ENCODE results near the gene KLK3. TPM values are rescaled to one million over a fixed set of nuclear protein-coding genes. Genes with fewer than 3 reads are reported as not detected.

The KLK3 gene
- total RNA-seq, 5 donors from 2014 or later (not counting 1 experiment from before 2014, with no cell fraction given) = not detected

DNA sequence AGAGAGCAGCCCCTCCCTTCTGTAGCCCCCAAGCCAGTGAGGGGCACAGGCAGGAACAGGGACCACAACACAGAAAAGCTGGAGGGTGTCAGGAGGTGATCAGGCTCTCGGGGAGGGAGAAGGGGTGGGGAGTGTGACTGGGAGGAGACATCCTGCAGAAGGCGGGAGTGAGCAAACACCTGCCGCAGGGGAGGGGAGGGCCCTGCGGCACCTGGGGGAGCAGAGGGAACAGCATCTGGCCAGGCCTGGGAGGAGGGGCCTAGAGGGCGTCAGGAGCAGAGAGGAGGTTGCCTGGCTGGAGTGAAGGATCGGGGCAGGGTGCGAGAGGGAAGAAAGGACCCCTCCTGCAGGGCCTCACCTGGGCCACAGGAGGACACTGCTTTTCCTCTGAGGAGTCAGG lies 4.2 kb downstream of the KLK3 start:
- no peak overlapping the region for H3K27ac ChIP-seq (ENCODE audit: low read length)
- Mint-ChIP-seq H3K27me3 (peaks cover 65 to 66% of the 10 kb centered on the region in 2 donors), H3K27ac (no peak overlapping the region), H3K36me3 (no peaks in the 10 kb centered on the region), H3K4me1 (no peaks in the 10 kb centered on the region), H3K4me3 (no peak overlapping the region), H3K9me3 (peaks cover 0 to 16% (median 14%) of the 10 kb centered on the region in 3 donors)
- ChIA-PET POLR2A (no interaction called here), CTCF (no interaction called here)
- WGBS (ENCODE audit: insufficient coverage) = 12% methylated on average over 7 of the region's 7 CpGs
- no peak for ATAC-seq (replicated peaks in 1 of 4)
- H3K27me3 ChIP-seq (replicated peaks in 1 of 2; ENCODE audit: control insufficient read depth in 2 of 2, extremely low read depth in 1 of 2, insufficient read depth in 2 of 2, low read length in 1 of 2) = peaks cover 3 to 54% of the 10 kb centered on the region in 2 experiments
- H3K9me3 ChIP-seq = no peaks in the 10 kb centered on the region
- H3K4me3 ChIP-seq (ENCODE audit: control insufficient read depth in 1 of 2, extremely low read depth in 1 of 2, low read length in 1 of 2) = no peak overlapping the region
- no peaks in the 10 kb centered on the region for H3K4me1 ChIP-seq (ENCODE audit: control insufficient read depth in 1 of 2, extremely low read depth in 1 of 2, insufficient read depth in 2 of 2, low read length in 2 of 2)
- H3K36me3 ChIP-seq (ENCODE audit: control insufficient read depth in 2 of 2, extremely low read depth in 1 of 2, insufficient read depth in 1 of 2, low read length in 1 of 2) = no peaks in the 10 kb centered on the region
- DNase-seq = no peak

- H3K27ac ChIP-seq (ENCODE audit: low read length) = no peak overlapping the region
- H3K9me3 Mint-ChIP-seq = peaks cover 0 to 16% (median 14%) of the 10 kb centered on the region in 3 donors
- peaks cover 61% of the 10 kb centered on the region in 2 donors for H3K27me3 Mint-ChIP-seq
- H3K4me1 ChIP-seq (ENCODE audit: control insufficient read depth in 1 of 2, extremely low read depth in 1 of 2, insufficient read depth in 2 of 2, low read length in 2 of 2) = no peaks in the 10 kb centered on the region
- POLR2A ChIA-PET = no interaction called here
- H3K27me3 ChIP-seq (replicated peaks in 1 of 2; ENCODE audit: control insufficient read depth in 2 of 2, extremely low read depth in 1 of 2, insufficient read depth in 2 of 2, low read length in 1 of 2) = peaks cover 3 to 48% of the 10 kb centered on the region in 2 experiments
- H3K27ac Mint-ChIP-seq = no peak overlapping the region
- WGBS (ENCODE audit: insufficient coverage) = 100% methylated on average over 3 of the region's 4 CpGs
- no peak overlapping the region for H3K4me3 ChIP-seq (ENCODE audit: control insufficient read depth in 1 of 2, extremely low read depth in 1 of 2, low read length in 1 of 2)
- H3K4me3 Mint-ChIP-seq = no peak overlapping the region
- ATAC-seq (replicated peaks in 1 of 4) (no peak), DNase-seq (no peak)
- no peaks in the 10 kb centered on the region for H3K9me3 ChIP-seq
- CTCF ChIA-PET = no interaction called here
- no peaks in the 10 kb centered on the region for H3K36me3 ChIP-seq (ENCODE audit: control insufficient read depth in 2 of 2, extremely low read depth in 1 of 2, insufficient read depth in 1 of 2, low read length in 1 of 2)
- no peaks in the 10 kb centered on the region for H3K4me1 Mint-ChIP-seq
- H3K36me3 Mint-ChIP-seq = no peaks in the 10 kb centered on the region
Measured at GRCh38 chr19:50859849-50860248, 5.1 kb downstream of the KLK3 start.

GRCh38 chr19:50861010-50861409 lies 6.3 kb downstream of the KLK3 start:
- no peak overlapping the region for H3K27ac ChIP-seq (ENCODE audit: low read length)
- Mint-ChIP-seq H3K36me3 (no peaks in the 10 kb centered on the region), H3K4me3 (no peak overlapping the region), H3K4me1 (no peaks in the 10 kb centered on the region), H3K9me3 (peaks cover 0 to 16% (median 14%) of the 10 kb centered on the region in 3 donors), H3K27me3 (peaks cover 52 to 54% of the 10 kb centered on the region in 2 donors), H3K27ac (no peak overlapping the region)
- H3K4me3 ChIP-seq (ENCODE audit: control insufficient read depth in 1 of 2, extremely low read depth in 1 of 2, low read length in 1 of 2) = no peak overlapping the region
- 80% methylated on average over 4 of the region's 5 CpGs for WGBS (ENCODE audit: insufficient coverage)
- no peak for DNase-seq
- no peaks in the 10 kb centered on the region for H3K4me1 ChIP-seq (ENCODE audit: control insufficient read depth in 1 of 2, extremely low read depth in 1 of 2, insufficient read depth in 2 of 2, low read length in 2 of 2)
- H3K9me3 ChIP-seq = no peaks in the 10 kb centered on the region
- POLR2A ChIA-PET = no interaction called here
- H3K27me3 ChIP-seq (replicated peaks in 1 of 2; ENCODE audit: control insufficient read depth in 2 of 2, extremely low read depth in 1 of 2, insufficient read depth in 2 of 2, low read length in 1 of 2) = peaks cover 3 to 38% of the 10 kb centered on the region in 2 experiments
- CTCF ChIA-PET = interaction anchor here in 1 of 2 donors (0.6 kb wide), 1 partner anchor 33 kb away, joined by 11 read pairs; no protein-coding TSS in a partner anchor
- H3K36me3 ChIP-seq (ENCODE audit: control insufficient read depth in 2 of 2, extremely low read depth in 1 of 2, insufficient read depth in 1 of 2, low read length in 1 of 2) = no peaks in the 10 kb centered on the region
- no peak for ATAC-seq (replicated peaks in 1 of 4)

- 86% methylated on average over 4 of the region's 7 CpGs for WGBS (ENCODE audit: insufficient coverage)
- no peak overlapping the region for H3K27ac Mint-ChIP-seq
- no peak for DNase-seq
Measured at GRCh38 chr19:50861496-50862286, 7.0 kb downstream of the KLK3 start.

GRCh38 chr19:50869479-50869878 lies 14.8 kb downstream of the KLK3 start:
- no peaks in the 10 kb centered on the region for H3K36me3 Mint-ChIP-seq

More at GRCh38 chr19:50861496-50862286, 7.0 kb downstream of the KLK3 start:
- Histone ChIP-seq H3K4me3 (ENCODE audit: control insufficient read depth in 1 of 2, extremely low read depth in 1 of 2, low read length in 1 of 2) (no peak overlapping the region), H3K9me3 (no peaks in the 10 kb centered on the region), H3K36me3 (ENCODE audit: control insufficient read depth in 2 of 2, extremely low read depth in 1 of 2, insufficient read depth in 1 of 2, low read length in 1 of 2) (no peaks in the 10 kb centered on the region), H3K4me1 (ENCODE audit: control insufficient read depth in 1 of 2, extremely low read depth in 1 of 2, insufficient read depth in 2 of 2, low read length in 2 of 2) (no peaks in the 10 kb centered on the region), H3K27ac (ENCODE audit: low read length) (no peak overlapping the region), H3K27me3 (replicated peaks in 1 of 2; ENCODE audit: control insufficient read depth in 2 of 2, extremely low read depth in 1 of 2, insufficient read depth in 2 of 2, low read length in 1 of 2) (peaks cover 3 to 34% of the 10 kb centered on the region in 2 experiments)
- POLR2A ChIA-PET = no interaction called here
- Mint-ChIP-seq H3K4me1 (no peaks in the 10 kb centered on the region), H3K36me3 (no peaks in the 10 kb centered on the region), H3K4me3 (no peak overlapping the region), H3K27me3 (peaks cover 51 to 52% of the 10 kb centered on the region in 2 donors), H3K9me3 (peaks cover 0 to 16% (median 14%) of the 10 kb centered on the region in 3 donors)
- no peak for ATAC-seq (replicated peaks in 1 of 4)
- CTCF ChIA-PET = no interaction called here

DNA sequence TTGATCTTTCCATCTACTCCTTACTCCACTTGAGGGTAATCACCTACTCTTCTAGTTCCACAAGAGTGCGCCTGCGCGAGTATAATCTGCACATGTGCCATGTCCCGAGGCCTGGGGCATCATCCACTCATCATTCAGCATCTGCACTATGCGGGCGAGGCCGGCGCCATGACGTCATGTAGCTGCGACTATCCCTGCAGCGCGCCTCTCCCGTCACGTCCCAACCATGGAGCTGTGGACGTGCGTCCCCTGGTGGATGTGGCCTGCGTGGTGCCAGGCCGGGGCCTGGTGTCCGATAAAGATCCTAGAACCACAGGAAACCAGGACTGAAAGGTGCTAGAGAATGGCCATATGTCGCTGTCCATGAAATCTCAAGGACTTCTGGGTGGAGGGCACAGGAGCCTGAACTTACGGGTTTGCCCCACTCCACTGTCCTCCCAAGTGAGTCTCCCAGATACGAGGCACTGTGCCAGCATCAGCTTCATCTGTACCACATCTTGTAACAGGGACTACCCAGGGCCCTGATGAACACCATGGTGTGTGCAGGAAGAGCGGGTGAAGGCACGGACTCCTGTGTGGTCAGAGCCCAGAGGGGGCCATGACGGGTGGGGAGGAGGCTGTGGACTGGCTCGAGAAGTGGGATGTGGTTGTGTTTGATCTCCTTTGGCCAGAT lies 15.8 kb downstream of the KLK3 start:
- no peak overlapping the region for H3K4me3 ChIP-seq (ENCODE audit: control insufficient read depth in 1 of 2, extremely low read depth in 1 of 2, low read length in 1 of 2)
- H3K4me1 Mint-ChIP-seq = no peaks in the 10 kb centered on the region
- POLR2A ChIA-PET = no interaction called here
- no peak overlapping the region for H3K27ac ChIP-seq (ENCODE audit: low read length)
- no peaks in the 10 kb centered on the region for H3K36me3 Mint-ChIP-seq
- ATAC-seq (replicated peaks in 1 of 4) (no peak), DNase-seq (no peak)
- no peaks in the 10 kb centered on the region for H3K9me3 ChIP-seq
- H3K27ac Mint-ChIP-seq = no peak overlapping the region
- peaks cover 37 to 47% of the 10 kb centered on the region in 2 donors for H3K27me3 Mint-ChIP-seq
- H3K27me3 ChIP-seq (replicated peaks in 1 of 2; ENCODE audit: control insufficient read depth in 2 of 2, extremely low read depth in 1 of 2, insufficient read depth in 2 of 2, low read length in 1 of 2) = peaks cover 0 to 27% of the 10 kb centered on the region in 2 experiments
- H3K4me3 Mint-ChIP-seq = no peak overlapping the region
- no peaks in the 10 kb centered on the region for H3K4me1 ChIP-seq (ENCODE audit: control insufficient read depth in 1 of 2, extremely low read depth in 1 of 2, insufficient read depth in 2 of 2, low read length in 2 of 2)
- H3K36me3 ChIP-seq (ENCODE audit: control insufficient read depth in 2 of 2, extremely low read depth in 1 of 2, insufficient read depth in 1 of 2, low read length in 1 of 2) = no peaks in the 10 kb centered on the region
- WGBS (ENCODE audit: insufficient coverage) = 54% methylated on average over 24 of the region's 26 CpGs
- CTCF ChIA-PET = no interaction called here
- H3K9me3 Mint-ChIP-seq = no peaks in the 10 kb centered on the region

More at GRCh38 chr19:50869479-50869878, 14.8 kb downstream of the KLK3 start:
- no peak overlapping the region for H3K4me3 Mint-ChIP-seq
- H3K9me3 ChIP-seq = no peaks in the 10 kb centered on the region
- no peaks in the 10 kb centered on the region for H3K36me3 ChIP-seq (ENCODE audit: control insufficient read depth in 2 of 2, extremely low read depth in 1 of 2, insufficient read depth in 1 of 2, low read length in 1 of 2)
- ChIA-PET POLR2A (no interaction called here), CTCF (no interaction called here)
- H3K9me3 Mint-ChIP-seq = no peaks in the 10 kb centered on the region
- ATAC-seq (replicated peaks in 1 of 4) (no peak), DNase-seq (no peak)
- H3K27ac ChIP-seq (ENCODE audit: low read length) = no peak overlapping the region
- 71% methylated on average over 1 of the region's 4 CpGs for WGBS (ENCODE audit: insufficient coverage)
- H3K27me3 Mint-ChIP-seq = peaks cover 40 to 47% of the 10 kb centered on the region in 2 donors
- no peak overlapping the region for H3K4me3 ChIP-seq (ENCODE audit: control insufficient read depth in 1 of 2, extremely low read depth in 1 of 2, low read length in 1 of 2)
- peaks cover 0 to 18% of the 10 kb centered on the region in 2 experiments for H3K27me3 ChIP-seq (replicated peaks in 1 of 2; ENCODE audit: control insufficient read depth in 2 of 2, extremely low read depth in 1 of 2, insufficient read depth in 2 of 2, low read length in 1 of 2)
- H3K4me1 Mint-ChIP-seq = no peaks in the 10 kb centered on the region
- no peaks in the 10 kb centered on the region for H3K4me1 ChIP-seq (ENCODE audit: control insufficient read depth in 1 of 2, extremely low read depth in 1 of 2, insufficient read depth in 2 of 2, low read length in 2 of 2)
- H3K27ac Mint-ChIP-seq = no peak overlapping the region

Data from T-cell (primary cell).